HG03469 (cell line): ENCODE data around the gene EN1.

Source experiments
- ATAC-seq: cut with Tn5 transposase; IDR thresholded peaks from one replicate; pipeline ENCODE4 v1.9.1; 2021; ENCODE audit warnings: mild to moderate bottlenecking, moderate library complexity, moderate number of reproducible peaks; ENCODE audit not compliant: unreplicated experiment

EN1 gene

DNA sequence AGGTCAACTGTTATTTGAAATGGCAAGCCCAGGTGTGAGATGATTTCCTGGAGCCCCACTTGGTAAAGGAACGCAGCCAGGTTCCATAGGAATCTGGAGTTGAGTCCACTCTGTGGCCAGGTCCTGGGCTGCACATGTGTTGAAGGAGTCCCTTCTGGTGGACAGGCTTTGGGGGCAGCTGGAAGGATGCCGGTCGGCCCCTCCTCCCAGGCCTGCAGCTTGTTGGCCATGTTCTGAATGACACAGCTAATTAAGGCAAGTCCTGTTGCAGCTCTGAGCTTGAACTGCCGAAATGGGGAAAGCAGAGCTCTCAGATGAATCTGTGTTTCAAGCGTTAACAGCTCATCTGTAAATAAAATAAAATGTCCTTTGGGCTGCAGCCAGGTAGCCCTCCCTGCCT lies 23.8 kb downstream of the EN1 start:
- ATAC-seq = no peak

DNA sequence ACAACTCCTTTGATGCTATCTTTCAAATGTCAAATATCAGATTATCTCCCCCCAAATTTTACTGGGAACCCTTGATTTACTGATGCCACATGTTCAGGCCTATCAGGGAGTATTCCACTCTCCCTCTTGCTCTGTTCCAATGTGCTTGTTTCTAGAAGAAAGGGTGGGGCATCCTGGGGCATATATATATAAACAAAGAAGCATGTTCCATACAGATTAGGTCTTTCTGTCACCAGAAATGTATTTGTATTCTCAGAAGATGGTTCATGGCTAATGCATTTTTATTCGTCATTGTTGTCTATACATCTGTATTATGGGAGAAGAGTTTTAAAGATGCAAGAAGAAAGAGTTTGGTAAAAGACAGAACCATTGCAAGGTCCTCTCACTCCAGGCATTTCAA lies 24.9 kb downstream of the EN1 start:
- no peak for ATAC-seq

DNA sequence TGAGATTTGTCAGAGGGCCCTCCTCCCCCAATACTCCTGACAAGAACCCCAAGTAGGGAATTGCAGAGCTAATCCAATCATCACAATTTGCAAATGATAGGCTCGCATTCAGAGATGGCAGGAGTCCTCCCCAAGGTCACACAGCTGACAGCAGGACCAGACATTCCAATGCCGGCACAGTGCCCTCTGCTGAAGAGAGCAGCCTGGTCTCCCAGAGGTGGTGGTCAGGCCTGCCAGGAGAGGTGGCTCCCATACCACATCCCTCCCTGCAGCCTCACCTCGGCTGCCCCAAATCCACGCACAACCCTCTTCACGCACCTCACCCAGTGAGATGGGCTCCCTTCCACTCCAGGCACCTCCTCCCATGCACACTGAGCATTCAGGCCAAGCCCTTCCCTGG lies 25.4 kb downstream of the EN1 start:
- no peak for ATAC-seq

DNA sequence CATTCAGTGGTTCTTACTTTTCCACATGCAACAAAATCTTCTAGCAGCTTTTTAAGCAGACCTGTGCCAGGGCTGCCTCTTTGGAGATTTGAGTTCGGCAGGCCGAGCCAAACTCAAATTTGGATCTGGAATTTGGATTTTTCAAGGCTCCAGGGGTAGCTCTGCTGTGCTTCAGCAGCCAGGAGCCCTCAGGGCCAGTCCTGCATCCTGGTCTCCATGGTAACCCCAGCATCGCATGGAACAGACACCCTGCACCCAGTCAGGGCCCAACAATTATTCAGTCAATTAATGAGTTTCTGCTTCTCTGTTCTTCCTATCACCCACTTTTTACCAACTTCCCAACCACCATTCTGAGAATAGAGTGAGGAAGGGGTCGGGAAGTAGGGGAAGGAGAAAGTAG lies 30.0 kb downstream of the EN1 start:
- ATAC-seq = no peak

DNA sequence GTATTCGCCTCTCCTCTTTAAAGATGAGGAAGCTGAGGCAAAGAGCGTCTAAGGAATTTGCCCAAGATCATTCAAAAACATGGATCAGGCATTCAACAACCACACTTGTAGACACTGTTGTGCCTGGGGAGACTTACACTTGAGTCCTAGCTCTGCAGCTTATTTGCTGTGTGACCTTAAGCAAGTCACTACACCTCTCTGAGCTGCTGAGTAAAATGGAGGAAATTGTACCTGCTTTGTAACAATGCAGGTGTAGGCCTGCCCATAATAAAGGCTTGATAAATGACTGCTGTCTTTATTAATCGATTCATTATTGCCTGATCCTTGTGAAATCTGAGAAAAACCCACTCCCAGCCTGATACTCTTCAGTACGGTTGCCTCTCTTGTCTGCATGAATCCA lies 30.8 kb downstream of the EN1 start:
- no peak for ATAC-seq

DNA sequence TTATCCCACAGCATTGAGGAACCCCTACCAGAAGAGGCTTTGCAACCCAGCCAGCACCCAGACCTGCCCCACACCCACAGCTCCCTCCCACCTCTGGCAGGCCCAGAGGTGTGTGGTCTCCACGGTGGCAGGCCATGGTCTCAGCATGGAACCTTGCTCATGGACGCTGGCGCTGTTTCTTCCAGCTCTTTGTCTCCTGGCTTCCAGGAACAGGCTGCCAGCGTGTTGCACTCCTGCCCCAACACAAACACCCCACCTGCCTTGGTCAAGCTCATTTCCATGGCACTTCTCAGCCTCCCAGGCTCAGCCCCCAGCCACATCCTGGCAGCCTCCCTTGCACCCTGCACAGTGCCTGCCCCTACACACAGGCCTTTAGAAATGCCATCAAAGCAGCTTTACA lies 31.7 kb downstream of the EN1 start:
- no peak for ATAC-seq

DNA sequence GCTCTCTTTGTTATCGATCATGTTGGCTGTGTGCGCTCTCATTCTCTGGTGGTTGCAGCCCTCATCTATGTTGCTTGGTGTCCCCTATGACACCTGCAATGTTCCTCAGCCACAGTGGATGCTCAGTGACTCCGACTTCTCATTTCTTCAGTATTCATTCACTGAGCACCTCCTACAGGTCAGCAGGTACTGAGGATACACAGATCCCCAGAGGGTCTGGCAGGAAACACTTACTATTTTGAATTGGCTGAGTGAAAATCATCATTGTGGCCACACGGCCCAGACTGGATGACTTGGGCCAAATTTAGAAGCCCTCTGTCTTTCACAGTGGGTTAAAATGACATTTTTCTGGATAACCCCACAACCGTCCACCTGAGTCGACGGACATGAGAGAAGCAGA lies 32.1 kb downstream of the EN1 start:
- ATAC-seq = no peak

DNA sequence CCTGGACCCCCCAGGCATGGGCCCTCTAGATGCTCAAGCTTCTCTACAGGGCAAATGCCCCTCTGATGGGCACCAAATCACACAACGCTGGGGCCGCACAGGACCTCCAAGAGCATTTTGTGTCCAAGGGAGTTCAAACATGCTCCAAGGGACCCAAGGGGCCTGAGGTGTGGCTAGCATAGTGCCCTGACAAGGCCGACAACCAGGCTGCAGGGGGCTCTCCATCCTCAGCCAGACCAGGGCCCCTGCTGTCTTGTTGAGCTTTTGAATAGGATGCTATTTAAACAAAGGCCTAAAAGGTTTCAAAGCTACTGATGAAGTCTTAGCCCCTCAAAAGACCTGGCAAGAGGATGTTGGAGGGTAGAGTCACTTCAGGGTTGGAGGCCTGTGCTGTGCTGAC lies 33.1 kb downstream of the EN1 start:
- no peak for ATAC-seq

DNA sequence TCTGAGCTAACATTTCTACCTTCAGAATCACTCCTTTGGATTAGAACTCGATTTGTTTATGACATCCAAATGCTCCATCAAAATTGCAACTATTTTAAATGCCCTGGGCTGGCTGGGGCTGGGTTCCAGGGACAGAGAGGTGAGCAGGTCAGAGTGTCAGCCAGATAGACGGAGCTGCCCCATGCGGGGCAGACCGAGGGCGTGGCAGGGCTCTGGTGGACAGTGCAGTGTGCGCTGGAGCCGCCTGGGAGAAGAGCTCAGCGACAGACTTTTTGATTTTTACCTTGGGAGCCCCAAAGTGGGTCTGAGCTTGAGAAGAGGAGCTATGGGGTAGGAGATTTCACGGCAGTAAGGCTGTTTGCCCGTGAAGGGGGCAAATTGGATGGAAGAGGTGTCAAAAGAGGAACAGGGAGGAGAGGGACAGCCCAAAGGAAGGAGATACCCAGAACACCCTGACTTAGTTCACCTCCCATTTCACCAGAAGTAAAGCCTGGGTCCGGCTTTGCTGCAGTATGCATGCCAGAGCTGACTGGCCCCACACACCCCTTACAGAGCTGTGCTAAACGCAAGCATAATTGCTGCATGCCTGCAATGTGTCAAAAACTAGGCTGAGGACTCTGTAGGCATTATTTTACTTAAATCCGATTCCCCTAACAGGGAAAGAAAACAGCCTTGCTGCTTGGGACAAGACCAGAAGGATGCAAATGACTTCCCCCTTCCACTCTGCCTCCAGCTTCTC lies 33.7 kb downstream of the EN1 start:
- no peak for ATAC-seq

DNA sequence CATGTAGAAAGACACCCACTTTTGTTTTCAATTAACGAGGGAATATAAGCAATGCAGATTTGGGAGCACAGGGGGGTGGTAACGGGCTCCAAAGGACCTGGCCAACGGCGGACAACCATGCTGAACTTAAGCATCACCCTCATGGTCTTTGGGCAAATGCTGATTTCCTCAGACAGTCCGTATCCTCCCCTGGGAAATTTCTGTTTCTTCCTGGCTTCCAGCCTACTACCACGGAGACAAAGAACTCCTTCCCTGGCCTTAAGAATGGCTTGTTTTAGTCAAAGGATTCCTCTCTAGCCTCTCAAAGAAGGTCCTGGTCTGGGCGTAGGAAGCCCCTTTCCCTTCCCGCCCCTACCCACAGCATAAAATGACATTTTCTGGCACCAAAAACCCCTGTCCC lies 34.3 kb downstream of the EN1 start:
- ATAC-seq = no peak

DNA sequence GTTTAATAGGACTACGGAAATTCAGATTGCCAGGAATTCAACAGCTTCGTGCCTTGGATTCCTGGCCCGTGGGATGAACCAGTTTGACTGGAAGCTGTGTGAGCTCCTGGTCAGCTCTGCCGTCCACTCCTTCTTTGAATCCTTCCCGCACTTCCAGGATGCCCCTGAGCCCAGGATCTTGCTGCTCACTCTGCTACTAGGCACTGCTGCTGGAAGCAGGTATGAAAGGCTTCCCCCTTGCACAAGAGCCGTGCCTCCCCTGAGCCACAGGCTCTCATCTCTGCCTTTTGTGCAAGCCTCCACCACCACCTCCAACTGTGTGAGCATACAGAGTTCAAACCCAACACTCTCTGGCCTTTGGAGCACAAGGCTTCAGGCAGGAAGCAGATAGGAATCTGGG lies 34.9 kb downstream of the EN1 start:
- no peak for ATAC-seq

DNA sequence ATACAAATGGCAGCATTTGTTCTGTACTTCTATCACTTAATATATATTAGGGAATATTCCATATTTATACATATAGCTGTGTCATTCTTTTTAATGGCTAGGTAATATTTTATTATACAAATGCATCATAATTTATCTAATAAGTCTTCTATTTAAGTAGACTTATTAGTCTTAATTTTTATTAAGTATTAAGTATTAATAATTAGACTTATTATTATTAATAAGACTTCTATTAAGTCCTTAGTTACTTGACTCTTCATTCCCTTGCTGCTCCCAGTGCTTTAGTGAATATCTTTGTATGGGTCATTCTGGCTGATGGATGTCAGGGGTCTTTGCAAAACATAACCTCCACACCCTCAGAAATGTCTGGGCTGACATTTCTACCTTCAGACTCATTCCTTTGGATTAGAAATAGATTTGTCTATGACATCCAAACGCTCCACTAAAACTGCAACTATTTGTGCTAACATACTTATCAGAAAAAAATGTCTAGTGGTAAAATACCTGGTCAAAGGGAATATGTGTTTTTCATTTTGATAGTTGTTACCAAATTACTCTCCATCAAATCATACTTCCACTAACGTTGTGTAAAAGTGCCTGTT lies 35.8 kb downstream of the EN1 start:
- ATAC-seq = no peak

DNA sequence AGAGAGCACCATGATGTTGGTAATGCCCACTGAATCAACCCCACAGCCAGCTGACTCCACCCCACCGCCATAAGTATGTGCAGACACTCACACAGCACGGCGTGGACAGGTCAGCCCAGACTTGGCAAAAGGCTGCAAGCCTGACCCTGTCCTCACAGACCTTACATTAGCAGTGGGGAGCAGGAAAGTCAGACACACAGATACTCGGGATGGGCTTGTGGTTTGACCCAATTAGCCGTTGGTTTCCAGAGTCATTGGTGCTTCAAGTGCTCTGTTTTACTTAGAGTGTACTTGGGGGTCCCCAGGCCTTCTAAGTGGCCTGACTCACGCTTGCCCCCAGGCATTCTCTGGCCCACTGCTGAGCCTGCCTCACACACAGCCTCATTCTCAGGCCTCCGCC lies 36.7 kb downstream of the EN1 start:
- ATAC-seq = no peak

DNA sequence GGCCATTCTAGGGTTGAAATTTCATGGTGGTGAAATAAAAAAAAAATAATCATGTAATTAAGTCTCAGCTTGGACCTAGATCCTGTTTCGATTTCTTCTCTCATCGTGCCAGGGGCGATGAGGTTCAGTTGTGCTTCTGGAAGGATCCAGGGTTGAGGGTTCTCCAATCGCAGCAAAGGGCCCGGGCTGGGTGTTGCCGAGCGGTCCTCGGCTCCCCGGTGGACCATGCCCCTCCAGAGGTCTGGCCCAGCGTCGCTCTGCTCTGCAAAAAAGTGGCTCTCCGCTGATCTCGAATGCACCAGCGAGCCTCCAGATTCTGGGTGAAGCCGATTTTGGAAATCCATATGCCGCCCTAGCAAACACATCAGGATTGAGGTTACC lies 39.0 kb downstream of the EN1 start:
- ATAC-seq = no peak

DNA sequence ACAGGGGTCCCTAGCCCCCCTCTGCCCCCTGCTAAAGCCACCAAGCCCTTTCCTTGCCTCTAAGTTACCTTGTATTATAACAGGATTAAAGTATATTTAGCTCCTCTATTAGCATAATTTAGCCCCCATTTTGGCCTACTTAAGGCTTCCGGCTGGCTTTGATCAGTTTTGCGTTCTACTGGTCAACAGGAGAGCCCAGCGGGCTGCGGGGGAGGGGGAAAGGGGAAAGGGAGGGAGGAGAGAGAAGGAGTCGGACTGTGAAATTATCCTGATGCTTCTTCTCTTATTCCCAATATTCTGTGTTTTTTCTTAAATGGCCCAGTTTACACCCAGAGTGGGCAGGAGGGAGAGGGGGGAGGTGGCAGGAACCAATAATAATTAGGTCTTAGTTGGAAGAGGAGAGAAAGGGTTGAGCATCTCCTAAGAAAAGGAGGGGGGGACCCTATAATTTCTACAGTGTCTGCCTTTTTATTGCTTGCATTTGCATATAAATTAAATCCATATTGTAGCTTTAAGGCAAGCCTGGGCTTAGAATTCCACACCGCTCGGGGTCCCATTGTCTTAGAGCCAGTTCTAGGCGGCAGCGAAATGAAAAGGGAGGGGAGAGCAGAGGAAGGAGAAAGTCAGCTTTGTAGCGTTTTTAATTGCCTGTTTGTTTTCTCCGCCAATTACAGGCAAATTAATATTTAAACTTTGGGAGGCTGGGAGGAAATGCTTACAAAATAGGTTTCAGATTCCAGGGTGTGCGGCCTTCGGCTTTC lies 39.6 kb downstream of the EN1 start:
- ATAC-seq = no peak

DNA sequence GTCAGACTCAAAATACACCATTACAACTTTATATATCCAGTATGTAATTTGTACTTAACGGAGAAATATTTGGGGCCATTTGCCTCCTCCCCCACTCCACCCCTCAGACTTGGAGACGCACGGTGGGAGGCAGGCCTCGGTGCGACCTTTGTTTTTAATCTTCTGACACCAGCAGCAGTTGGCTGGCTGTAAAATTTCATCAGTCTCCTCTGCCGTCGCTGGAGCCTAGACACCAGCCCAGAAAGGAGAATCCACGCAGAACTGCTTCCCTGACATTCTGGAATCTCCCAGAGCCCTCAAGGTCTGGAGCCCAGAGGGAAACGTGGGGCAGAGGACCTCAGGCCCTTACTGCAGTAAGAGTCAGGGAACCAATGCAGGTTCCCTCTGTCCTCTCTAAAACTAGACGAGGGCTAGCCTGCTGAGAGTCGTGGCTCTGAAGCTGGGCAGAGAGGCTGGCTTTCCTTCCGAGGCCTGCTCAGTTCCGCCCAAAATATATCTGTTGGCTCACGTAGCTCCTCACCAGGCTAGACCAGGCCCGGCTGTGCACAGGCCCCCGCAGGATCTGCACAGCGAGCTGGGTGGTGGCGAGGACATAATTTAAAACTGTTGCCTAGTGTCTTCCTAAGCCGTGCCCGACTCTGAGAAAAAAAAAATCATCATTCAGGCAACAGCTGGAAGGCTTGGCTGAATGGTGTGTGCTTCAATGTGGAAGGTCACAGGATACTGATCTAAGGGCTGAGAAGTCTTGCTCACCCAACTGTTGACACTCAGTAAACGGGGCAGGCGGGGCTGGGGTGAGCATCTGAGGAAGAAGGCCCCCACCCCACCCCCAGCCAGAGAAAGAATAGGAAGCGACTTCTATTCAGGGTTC lies 40.4 kb downstream of the EN1 start:
- ATAC-seq = no peak

DNA sequence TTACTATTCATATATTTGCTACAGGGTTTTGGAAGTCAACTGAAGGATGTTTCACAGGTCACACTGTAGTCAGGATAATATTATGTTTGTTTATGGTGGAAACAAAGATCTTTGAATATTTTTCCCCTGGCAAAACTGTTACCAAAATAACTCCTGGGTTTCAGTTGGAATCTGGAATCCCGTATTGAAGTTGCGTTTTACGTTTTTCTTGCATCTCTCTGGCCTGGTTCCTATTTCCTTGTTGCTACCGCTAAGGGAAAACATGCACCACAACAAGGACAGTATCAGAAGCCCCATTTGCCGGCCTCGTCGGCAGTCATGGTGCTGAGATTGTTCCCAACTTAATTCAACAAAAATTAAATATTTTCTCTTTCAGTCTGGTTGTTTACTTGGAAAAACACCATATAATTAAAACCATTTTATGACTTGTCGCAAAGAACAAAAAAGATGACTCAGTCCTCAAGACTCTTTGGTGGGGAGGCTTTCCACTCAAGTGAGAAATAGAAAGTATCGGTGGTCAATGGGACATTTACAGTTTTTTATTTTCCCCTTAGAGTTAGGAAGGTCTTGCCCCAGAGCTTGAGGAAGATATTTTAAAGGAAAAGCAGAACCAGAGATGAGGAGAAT lies 42.3 kb downstream of the EN1 start:
- ATAC-seq = no peak

DNA sequence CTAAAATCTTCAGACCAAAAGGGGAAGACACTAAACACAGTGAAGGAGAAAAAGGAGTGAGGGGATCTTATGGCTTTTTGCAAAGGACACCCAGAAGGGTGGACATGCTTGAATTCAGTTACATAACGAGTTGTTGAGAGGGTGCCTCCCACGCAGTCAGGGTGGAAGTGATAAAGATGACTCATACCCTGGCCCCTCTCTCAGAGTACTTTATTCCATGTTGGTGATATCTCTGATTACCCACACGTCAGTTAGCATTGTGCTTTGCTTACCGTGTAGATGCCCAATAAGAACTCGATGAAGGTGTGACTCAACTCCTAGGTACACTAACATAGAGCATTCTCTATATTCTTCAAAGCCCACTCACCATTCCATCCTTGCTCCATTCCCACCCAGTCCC lies 44.4 kb downstream of the EN1 start:
- no peak for ATAC-seq

DNA sequence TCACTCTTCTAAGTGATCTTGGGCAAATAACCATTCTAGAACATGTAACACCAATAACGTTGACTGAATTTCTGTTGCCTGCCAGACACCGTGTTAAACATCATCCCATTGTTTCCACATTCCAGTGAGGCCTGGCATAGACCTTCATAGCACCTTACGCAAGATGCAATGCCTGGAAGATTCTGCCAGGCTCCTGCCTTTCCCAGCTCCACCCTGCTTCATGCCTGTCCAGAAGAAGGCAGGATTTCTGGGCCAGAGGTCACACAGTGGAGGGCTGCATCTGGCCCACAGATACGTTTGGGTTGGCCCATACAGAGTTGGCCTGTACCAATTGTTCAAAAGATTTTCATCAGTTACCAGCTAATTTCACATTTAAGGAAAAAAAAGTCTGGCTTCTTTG lies 46.3 kb downstream of the EN1 start:
- no peak for ATAC-seq

DNA sequence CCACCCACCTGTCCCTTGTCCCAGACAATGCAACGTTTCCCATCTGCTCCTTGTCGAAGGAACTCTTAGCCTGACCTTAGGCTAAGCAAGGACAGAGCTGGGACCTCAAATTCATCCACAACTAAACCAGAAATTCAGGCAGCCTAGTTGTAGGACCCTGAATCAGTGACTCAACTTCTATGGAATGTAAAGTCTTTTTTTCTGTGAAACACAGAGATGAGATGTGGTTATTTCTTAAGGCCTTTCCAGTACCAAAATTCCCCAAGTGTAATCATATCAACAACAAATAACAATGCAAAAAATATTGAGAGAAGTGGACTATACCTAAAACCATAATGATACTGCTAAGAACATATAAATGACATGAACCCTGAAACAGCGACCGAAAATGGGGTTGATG lies 46.7 kb downstream of the EN1 start:
- no peak for ATAC-seq

DNA sequence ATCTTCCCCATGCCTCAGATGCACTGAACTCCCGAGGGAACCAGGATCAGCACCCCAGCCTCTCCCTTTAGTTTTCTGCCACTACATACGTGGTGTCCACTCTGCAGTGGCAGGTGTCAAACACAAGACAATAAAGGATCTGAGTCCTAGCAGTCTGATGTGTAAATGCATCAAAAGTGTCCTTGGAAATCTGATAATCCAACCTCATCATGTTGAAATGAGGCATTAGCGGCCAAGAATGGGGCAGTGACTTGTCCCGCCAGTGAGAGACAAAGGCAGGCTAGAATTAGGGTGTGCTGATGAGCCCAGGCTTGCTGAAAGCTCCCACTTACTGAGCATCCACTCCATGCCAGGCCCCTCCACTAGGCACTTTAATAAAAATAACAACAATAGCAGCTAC lies 52.9 kb downstream of the EN1 start:
- no peak for ATAC-seq
